Hepatocyte (in vitro differentiated cells): Measurements from ENCODE around the gene ABCG4. TPM values are rescaled to one million over a fixed set of nuclear protein-coding genes. Genes with fewer than 3 reads are reported as not detected.
A peak's percentile ranks its signal among the peaks of the same experiment; 100 is the strongest.

ENCODE experiments used
- DNase-seq: peaks from one replicate; pipeline ENCODE4 v3.0.0-alpha.2; 2016; ENCODE audit warnings: low spot score
- H2AFZ ChIP-seq: fragments of 200-600 bp; sonication (generic); 2 replicates; pipeline ENCODE4 v1.6.0; 2016; ENCODE audit warnings: antibody characterized with exemption, mild to moderate bottlenecking
- H3K27ac ChIP-seq: fragments of 200-600 bp; sonication (generic); 2 replicates; pipeline ENCODE4 v1.5.1; 2016; ENCODE audit warnings: mild to moderate bottlenecking
- H3K27me3 ChIP-seq: fragments of 200-600 bp; sonication (generic); 2 replicates; pipeline ENCODE4 v1.6.1; 2016
- H3K36me3 ChIP-seq: fragments of 200-600 bp; sonication (generic); replicated peaks from 2 replicates; pipeline ENCODE4 v1.5.1; 2016; ENCODE audit warnings: low read depth; ENCODE audit not compliant: insufficient read depth
- H3K4me1 ChIP-seq: fragments of 200-600 bp; sonication (generic); 2 replicates; pipeline ENCODE4 v1.5.1; 2016; ENCODE audit warnings: mild to moderate bottlenecking, moderate library complexity; ENCODE audit not compliant: insufficient read depth
- H3K4me2 ChIP-seq: fragments of 200-600 bp; sonication (generic); 2 replicates; pipeline ENCODE4 v1.6.0; 2016
- H3K4me3 ChIP-seq: fragments of 200-600 bp; sonication (generic); 2 replicates; pipeline ENCODE4 v1.5.1; 2016; ENCODE audit warnings: mild to moderate bottlenecking
- H3K79me2 ChIP-seq: fragments of 200-600 bp; sonication (generic); 2 replicates; pipeline ENCODE4 v1.6.0; 2017; ENCODE audit warnings: mild to moderate bottlenecking
- H3K9me2 ChIP-seq: fragments of 200-600 bp; sonication (generic); replicated peaks from 2 replicates; pipeline ENCODE4 v1.6.0; 2017; ENCODE audit warnings: mild to moderate bottlenecking; ENCODE audit not compliant: insufficient read depth
- H3K9me3 ChIP-seq: fragments of 200-600 bp; sonication (generic); 2 replicates; pipeline ENCODE4 v1.5.1; 2016; ENCODE audit warnings: low read depth, mild to moderate bottlenecking
- H4K20me1 ChIP-seq: fragments of 200-600 bp; sonication (generic); 2 replicates; pipeline ENCODE4 v1.6.0; 2016; ENCODE audit warnings: mild to moderate bottlenecking; ENCODE audit not compliant: insufficient read depth, poor library complexity, severe bottlenecking
- EZH2 ChIP-seq: fragments of 200-600 bp; sonication (generic); IDR thresholded peaks from 2 replicates; pipeline ENCODE4 v1.6.1; 2016; ENCODE audit warnings: antibody characterized with exemption, mild to moderate bottlenecking, borderline replicate concordance
- EZH2phosphoT487 ChIP-seq: fragments of 200-600 bp; sonication (generic); IDR thresholded peaks from one replicate; pipeline ENCODE4 v1.6.1; 2018; ENCODE audit warnings: antibody characterized with exemption, mild to moderate bottlenecking, low read depth, moderate library complexity; ENCODE audit not compliant: unreplicated experiment, severe bottlenecking
- WGBS: methylation state at CpG from one replicate; pipeline ENCODE4 v1.1.6; 2016; ENCODE audit warnings: low lambda C conversion rate; ENCODE audit errors: missing lambda C conversion rate; 5-methylcytosine and 5-hydroxymethylcytosine counted together
- polyA plus RNA-seq: library from polyadenylated mRNA; unstranded; fragments of >200 nt; fragmentation: Nextera tagmentation; extraction: Ambion mirVana; gene quantifications from 2 replicates; pipeline ENCODE4 v1.2.1, GENCODE V29; 2016
- total RNA-seq: library from RNA; depleted of rRNA; stranded (reverse); fragments of >200 nt; gene quantifications from 2 replicates; pipeline ENCODE4 v1.2.3, GENCODE V29; 2014
- TF ChIP-seq, protein P1 (sequence below): fragments of 200-600 bp; sonication (generic); IDR thresholded peaks from 2 replicates; pipeline ENCODE4 v1.5.1; 2016; ENCODE audit warnings: antibody characterized with exemption, mild to moderate bottlenecking; ENCODE audit not compliant: poor library complexity

Gene ABCG4
- total and polyA plus RNA-seq, 2 experiments from 2014 or later: 0.45 TPM; not detected in 1

DNA sequence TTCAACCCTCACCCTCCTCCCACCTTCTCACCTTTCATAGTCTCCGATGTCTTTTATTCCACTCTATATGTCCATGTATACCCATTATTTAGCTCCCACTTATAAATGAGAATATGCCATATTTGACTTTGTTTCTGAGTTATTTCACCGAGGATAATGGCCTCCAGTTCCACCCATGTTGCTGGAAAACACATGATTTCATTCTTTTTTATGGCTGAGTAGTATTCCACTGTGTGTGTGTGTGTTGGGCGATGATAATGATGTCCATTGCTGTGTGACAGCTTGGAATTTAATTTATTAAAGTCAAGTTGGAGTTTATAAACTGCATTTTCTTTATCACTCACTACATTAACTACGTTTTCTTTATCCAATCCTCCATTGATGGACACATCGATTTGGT is 30.6 kb upstream of the ABCG4 start:
- no peak overlapping the region for H3K4me3 ChIP-seq
- peaks cover 7% of the 10 kb centered on the region for H3K4me1 ChIP-seq
- H3K9me3 ChIP-seq: no peaks in the 10 kb centered on the region
- no peak overlapping the region for H3K27ac ChIP-seq
- H3K36me3 ChIP-seq: no peaks in the 10 kb centered on the region
- peaks cover 15% of the 10 kb centered on the region for H3K79me2 ChIP-seq
- no peak for DNase-seq
- H3K9me2 ChIP-seq: no peaks in the 10 kb centered on the region
- H4K20me1 ChIP-seq: peaks cover 5% of the 10 kb centered on the region
- WGBS: 96% methylated on average over 5 of the region's 5 CpGs
- no peak for TF ChIP-seq EZH2phosphoT487
- TF ChIP-seq, protein P1, sequence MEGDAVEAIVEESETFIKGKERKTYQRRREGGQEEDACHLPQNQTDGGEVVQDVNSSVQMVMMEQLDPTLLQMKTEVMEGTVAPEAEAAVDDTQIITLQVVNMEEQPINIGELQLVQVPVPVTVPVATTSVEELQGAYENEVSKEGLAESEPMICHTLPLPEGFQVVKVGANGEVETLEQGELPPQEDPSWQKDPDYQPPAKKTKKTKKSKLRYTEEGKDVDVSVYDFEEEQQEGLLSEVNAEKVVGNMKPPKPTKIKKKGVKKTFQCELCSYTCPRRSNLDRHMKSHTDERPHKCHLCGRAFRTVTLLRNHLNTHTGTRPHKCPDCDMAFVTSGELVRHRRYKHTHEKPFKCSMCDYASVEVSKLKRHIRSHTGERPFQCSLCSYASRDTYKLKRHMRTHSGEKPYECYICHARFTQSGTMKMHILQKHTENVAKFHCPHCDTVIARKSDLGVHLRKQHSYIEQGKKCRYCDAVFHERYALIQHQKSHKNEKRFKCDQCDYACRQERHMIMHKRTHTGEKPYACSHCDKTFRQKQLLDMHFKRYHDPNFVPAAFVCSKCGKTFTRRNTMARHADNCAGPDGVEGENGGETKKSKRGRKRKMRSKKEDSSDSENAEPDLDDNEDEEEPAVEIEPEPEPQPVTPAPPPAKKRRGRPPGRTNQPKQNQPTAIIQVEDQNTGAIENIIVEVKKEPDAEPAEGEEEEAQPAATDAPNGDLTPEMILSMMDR: no peak
- TF ChIP-seq EZH2: no peak
- H2AFZ ChIP-seq: no peak overlapping the region
- H3K27me3 ChIP-seq: no peaks in the 10 kb centered on the region
- no peak overlapping the region for H3K4me2 ChIP-seq

DNA sequence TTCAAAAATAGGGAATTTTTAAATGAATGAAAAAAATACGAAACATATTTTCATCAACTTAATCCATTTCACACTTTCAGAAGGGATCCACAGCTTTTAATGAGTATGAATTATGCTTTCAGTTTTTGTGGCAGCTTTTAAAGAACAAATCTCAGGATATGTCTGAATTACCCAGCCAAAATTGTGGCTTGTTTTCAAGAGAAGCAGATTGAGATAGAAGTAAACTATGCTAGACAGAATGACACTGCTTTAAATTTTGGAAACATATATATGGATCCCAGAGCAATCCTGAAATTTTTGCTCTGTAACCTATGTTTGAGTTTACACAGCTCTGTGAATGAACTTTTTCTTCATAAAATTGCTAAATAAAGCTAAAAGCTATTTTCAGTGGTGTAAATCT is 29.9 kb upstream of the ABCG4 start:
- WGBS: 97% methylated on average over 1 of the region's 1 CpG
- TF ChIP-seq EZH2 (no peak), EZH2phosphoT487 (no peak)
- TF ChIP-seq, protein P1: no peak

DNA sequence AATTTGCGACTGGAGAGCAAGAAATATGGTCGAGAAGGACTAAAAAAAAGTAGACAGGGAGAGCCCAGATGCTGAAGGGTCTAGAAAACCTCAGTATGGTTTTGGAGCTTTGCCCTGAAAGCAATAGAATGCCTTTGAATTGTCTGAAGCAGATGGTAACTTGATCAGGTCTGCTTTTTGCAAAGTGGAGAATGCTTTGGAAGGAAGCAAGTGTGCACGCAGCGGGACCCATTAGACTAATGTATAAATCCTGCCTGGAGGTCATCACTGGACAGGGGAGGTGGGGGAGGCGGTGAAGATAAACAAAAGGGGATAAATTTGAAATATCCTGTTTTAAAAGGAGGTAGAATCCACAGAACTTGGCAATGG is 28.2 kb upstream of the ABCG4 start:
- H3K4me2 ChIP-seq: peak overlapping the region; percentile 73
- H3K27ac ChIP-seq: peak overlapping the region; percentile 66
- peaks cover 5% of the 10 kb centered on the region for H4K20me1 ChIP-seq
- H3K36me3 ChIP-seq: no peaks in the 10 kb centered on the region
- peaks cover 34% of the 10 kb centered on the region for H3K79me2 ChIP-seq
- no peaks in the 10 kb centered on the region for H3K27me3 ChIP-seq
- H2AFZ ChIP-seq: peak overlapping the region; percentile 66
- TF ChIP-seq, protein P1: no peak
- TF ChIP-seq EZH2: no peak
- TF ChIP-seq EZH2phosphoT487: no peak
- H3K9me2 ChIP-seq: no peaks in the 10 kb centered on the region
- peaks cover 7% of the 10 kb centered on the region for H3K4me1 ChIP-seq
- 39% methylated on average over 5 of the region's 5 CpGs for WGBS
- no peaks in the 10 kb centered on the region for H3K9me3 ChIP-seq
- H3K4me3 ChIP-seq: peak overlapping the region; percentile 25
- peak; percentile 36 for DNase-seq

More for the DNA sequence above, 29.9 kb upstream of the ABCG4 start:
- H3K36me3 ChIP-seq: no peaks in the 10 kb centered on the region
- H3K4me2 ChIP-seq: no peak overlapping the region
- H3K27ac ChIP-seq: no peak overlapping the region
- H3K9me2 ChIP-seq: no peaks in the 10 kb centered on the region
- no peak for DNase-seq
- peaks cover 5% of the 10 kb centered on the region for H4K20me1 ChIP-seq
- H3K9me3 ChIP-seq: no peaks in the 10 kb centered on the region
- peaks cover 7% of the 10 kb centered on the region for H3K4me1 ChIP-seq
- H3K27me3 ChIP-seq: no peaks in the 10 kb centered on the region
- H3K4me3 ChIP-seq: no peak overlapping the region
- H3K79me2 ChIP-seq: peaks cover 22% of the 10 kb centered on the region
- no peak overlapping the region for H2AFZ ChIP-seq
